Measurements from ENCODE around the gene AIMP2. TPM values are rescaled to one million over a fixed set of nuclear protein-coding genes. Genes with fewer than 3 reads are reported as not detected.
A peak's percentile ranks its signal among the peaks of the same experiment; 100 is the strongest.
"Not testable (repeated sequence)": the region's sequence is repeated elsewhere in the genome, so short reads cannot be mapped to it uniquely, and the experiment has no call there.

AIMP2 gene
- total RNA-seq, 1 experiment from 2014 or later: 68.4 TPM

DNA sequence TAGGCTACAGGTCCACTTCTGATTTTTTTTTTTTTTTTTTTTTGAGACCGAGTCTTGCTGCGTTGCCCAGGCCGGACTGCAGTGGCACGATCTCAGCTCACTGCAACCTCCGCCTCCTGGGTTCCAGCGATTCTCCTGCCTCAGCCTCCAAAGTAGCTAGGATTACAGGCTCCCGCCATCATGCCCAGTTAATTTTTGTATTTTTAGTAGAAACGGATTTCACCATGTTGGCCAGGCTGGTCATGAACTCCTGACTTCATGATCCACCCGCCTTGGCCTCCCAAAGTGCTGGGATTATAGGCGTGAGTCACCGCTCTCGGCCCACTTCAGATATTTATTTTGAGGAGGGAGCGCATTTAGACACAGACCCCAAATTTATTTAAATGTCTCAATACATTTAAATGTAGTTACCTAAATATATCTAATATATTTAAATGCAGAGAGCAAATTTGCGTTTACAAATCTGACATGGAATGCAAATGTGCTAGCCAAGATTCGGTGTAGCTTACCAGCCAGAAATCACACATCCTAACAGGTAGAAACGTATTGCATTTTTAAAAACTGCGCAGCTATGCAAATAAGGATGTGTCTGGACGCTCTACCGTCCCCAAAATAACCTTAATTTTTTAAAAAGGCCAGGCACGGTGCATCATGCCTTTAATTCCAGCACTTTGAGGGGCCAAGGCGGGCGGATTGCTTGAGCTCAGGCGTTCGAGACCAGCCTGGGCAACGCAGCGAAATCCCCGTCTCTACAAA, 1.1 kb upstream of the AIMP2 start:
- DNase-seq; H3K27me3 ChIP-seq (ENCODE audit: low read length); intact Hi-C loops (cut with micrococcal nuclease); ATAC-seq; BruUV-seq (replicated peaks); H3F3A ChIP-seq (ENCODE audit: low read length, unreplicated experiment); H3K27ac ChIP-seq (ENCODE audit: low read length); CTCF ChIA-PET; H3K9me3 ChIP-seq (ENCODE audit: low read length); H4K20me1 ChIP-seq (ENCODE audit: low read length); H2AFZ ChIP-seq (ENCODE audit: low read length); H3K9me2 ChIP-seq (replicated peaks; ENCODE audit: low read length); H3K36me3 ChIP-seq (ENCODE audit: low read depth, low read length); H3K4me1 ChIP-seq (ENCODE audit: insufficient read depth, low read length): not testable (repeated sequence)
- Histone ChIP-seq H3K9ac (ENCODE audit: low read length) (peak overlapping the region; percentile 91), H3K4me3 (ENCODE audit: low read length) (peak overlapping the region; percentile 88), H3K4me2 (ENCODE audit: low read length) (peak overlapping the region; percentile 97), H3K79me2 (ENCODE audit: low read length) (peaks cover 52% of the 10 kb centered on the region)
- POLR2A ChIA-PET (ENCODE audit: unreplicated experiment): interaction anchor here (0.7 kb wide), 1 partner anchor 17 kb away, joined by 7 read pairs; no protein-coding TSS in a partner anchor

DNA sequence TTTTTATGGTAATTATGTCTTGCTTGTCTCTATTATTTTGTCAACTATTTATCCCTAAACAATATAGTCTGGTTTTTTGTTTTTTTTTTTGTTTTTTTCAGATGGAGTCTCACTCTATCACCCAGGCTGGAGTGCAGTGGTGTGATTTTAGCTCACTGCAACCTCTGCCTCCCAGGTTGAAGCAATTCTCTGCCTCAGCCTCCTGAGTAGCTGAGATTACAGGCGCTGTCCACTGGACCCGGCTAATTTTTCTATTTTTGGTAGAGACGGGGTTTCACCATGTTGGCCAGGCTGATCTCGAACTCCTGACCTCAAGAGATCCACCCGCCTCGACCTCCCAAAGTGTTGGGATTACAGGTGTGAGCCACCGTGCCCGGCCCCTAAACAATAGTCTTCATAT, 1.3 kb downstream of the AIMP2 start:
- POLR2A ChIA-PET (ENCODE audit: unreplicated experiment); H3K9me3 ChIP-seq (ENCODE audit: low read length); H3K27ac ChIP-seq (ENCODE audit: low read length); BruUV-seq (replicated peaks); CTCF ChIA-PET; H3K9me2 ChIP-seq (replicated peaks; ENCODE audit: low read length); H3K27me3 ChIP-seq (ENCODE audit: low read length); H3K4me1 ChIP-seq (ENCODE audit: insufficient read depth, low read length); H4K20me1 ChIP-seq (ENCODE audit: low read length); DNase-seq; H3F3A ChIP-seq (ENCODE audit: low read length, unreplicated experiment); intact Hi-C loops (cut with micrococcal nuclease); ATAC-seq; H2AFZ ChIP-seq (ENCODE audit: low read length): not testable (repeated sequence)
- H3K4me2 ChIP-seq (ENCODE audit: low read length): peak overlapping the region; percentile 78
- H3K36me3 ChIP-seq (ENCODE audit: low read depth, low read length): peaks cover 14% of the 10 kb centered on the region
- peaks cover 53% of the 10 kb centered on the region for H3K79me2 ChIP-seq (ENCODE audit: low read length)
- peak overlapping the region; percentile 47; the same call in 1 of the 2 replicates for H3K9ac ChIP-seq (ENCODE audit: low read length)
- peak overlapping the region; percentile 56 for H3K4me3 ChIP-seq (ENCODE audit: low read length)

DNA sequence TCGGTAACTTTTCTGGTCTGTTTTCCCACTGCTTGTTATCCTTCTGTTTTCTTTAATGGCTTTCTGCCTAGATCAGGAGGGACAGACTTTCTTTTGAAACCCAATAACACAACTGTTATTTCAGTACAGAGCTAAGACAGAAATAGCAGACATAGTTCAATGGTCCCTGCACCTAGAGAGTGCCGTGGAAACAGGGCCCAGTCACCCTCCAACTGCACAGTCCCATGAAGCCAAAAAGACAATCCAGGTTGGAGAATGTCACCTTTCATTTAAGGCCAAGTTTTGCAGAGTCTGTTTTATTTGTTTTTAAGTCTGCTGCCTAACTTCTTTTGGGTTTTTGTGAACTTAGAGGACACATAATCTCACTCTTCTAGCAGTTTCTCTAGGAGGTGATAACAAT, 2.5 kb downstream of the AIMP2 start:
- H3K9ac ChIP-seq (ENCODE audit: low read length): no peak overlapping the region
- TF ChIP-seq, protein P1, sequence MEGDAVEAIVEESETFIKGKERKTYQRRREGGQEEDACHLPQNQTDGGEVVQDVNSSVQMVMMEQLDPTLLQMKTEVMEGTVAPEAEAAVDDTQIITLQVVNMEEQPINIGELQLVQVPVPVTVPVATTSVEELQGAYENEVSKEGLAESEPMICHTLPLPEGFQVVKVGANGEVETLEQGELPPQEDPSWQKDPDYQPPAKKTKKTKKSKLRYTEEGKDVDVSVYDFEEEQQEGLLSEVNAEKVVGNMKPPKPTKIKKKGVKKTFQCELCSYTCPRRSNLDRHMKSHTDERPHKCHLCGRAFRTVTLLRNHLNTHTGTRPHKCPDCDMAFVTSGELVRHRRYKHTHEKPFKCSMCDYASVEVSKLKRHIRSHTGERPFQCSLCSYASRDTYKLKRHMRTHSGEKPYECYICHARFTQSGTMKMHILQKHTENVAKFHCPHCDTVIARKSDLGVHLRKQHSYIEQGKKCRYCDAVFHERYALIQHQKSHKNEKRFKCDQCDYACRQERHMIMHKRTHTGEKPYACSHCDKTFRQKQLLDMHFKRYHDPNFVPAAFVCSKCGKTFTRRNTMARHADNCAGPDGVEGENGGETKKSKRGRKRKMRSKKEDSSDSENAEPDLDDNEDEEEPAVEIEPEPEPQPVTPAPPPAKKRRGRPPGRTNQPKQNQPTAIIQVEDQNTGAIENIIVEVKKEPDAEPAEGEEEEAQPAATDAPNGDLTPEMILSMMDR (conservative IDR thresholded peaks at IDR 0.05; ENCODE audit: low read depth, low read length): no peak
- no peak for TF ChIP-seq EZH2phosphoT487 (IDR thresholded peaks at IDR 0.05; ENCODE audit: borderline replicate concordance, low read length)
- TF ChIP-seq EZH2 (IDR thresholded peaks at IDR 0.05; ENCODE audit: low read length, unreplicated experiment): no peak
- H3K9me3 ChIP-seq (ENCODE audit: low read length): no peaks in the 10 kb centered on the region
- peaks cover 4% of the 10 kb centered on the region; the same call in 1 of the 2 replicates for H3K4me1 ChIP-seq (ENCODE audit: insufficient read depth, low read length)
- no peaks in the 10 kb centered on the region for H3K9me2 ChIP-seq (replicated peaks; ENCODE audit: low read length)
- no peaks in the 10 kb centered on the region for H3F3A ChIP-seq (ENCODE audit: low read length, unreplicated experiment)
- BruUV-seq (replicated peaks): TSS peak; percentile 34
- no peak overlapping the region for H3K27ac ChIP-seq (ENCODE audit: low read length)
- peaks cover 19% of the 10 kb centered on the region for H3K36me3 ChIP-seq (ENCODE audit: low read depth, low read length)
- no peaks in the 10 kb centered on the region for H3K27me3 ChIP-seq (ENCODE audit: low read length)
- DNase-seq: no peak
- 0 out of 2 replicates have a peak overlapping the region, but pooled peaks have one; percentile 78 for H3K4me2 ChIP-seq (ENCODE audit: low read length)
- POLR2A ChIA-PET (ENCODE audit: unreplicated experiment): no interaction called here
- ATAC-seq: no peak
- intact Hi-C loops (cut with micrococcal nuclease): no loop called here
- no peak overlapping the region for H3K4me3 ChIP-seq (ENCODE audit: low read length)
- CTCF ChIA-PET: interaction anchor here (1.4 kb wide), 1 partner anchor 15 kb away, joined by 11 read pairs; no protein-coding TSS in a partner anchor
- H4K20me1 ChIP-seq (ENCODE audit: low read length): no peaks in the 10 kb centered on the region
- peaks cover 53% of the 10 kb centered on the region for H3K79me2 ChIP-seq (ENCODE audit: low read length)
- H2AFZ ChIP-seq (ENCODE audit: low read length): no peak overlapping the region

All from PC-3 (cell line).